HG02623 (cell line): Measurements from ENCODE around the gene GABBR2.

Source experiments
- ATAC-seq: cut with Tn5 transposase; IDR thresholded peaks from one replicate; pipeline ENCODE4 v1.9.1; 2021; ENCODE audit warnings: moderate library complexity; ENCODE audit not compliant: unreplicated experiment

Gene GABBR2

DNA sequence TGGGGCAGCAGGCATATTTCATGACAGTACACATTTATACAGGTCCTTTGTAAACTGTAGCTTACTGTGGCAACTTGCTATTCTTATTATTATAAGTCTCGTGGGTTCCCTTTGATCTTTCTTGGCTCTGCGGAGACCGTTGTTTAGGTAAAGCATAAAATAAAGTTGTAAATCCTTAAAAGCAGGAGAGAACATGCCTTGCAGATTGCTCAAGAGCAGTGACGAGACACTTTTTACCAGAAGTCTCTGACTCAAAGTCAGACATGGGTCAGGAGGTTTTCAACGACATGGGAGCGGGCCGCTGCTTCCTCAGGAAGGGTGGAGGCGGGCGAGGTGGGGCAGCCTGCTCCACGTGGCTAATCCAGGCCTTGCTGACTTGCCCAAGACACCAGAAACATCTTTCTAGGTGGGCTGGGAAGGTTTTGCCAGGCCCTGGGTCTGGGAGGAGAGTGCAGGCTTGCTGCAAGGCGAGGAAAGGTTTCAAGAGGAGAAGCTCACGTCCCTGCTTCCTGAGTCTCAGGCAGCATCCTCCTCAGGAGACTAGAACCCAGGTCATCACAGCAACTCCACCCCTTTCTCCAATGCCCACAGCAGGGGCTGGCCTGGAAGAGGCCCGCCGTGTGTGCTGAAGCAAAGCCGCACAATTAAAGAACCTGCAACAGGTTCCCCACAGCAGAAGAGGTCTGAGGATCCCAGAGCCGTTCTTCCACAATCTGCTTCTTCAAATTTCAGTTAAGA is 459.8 kb downstream of the GABBR2 start:
- ATAC-seq: no peak

DNA sequence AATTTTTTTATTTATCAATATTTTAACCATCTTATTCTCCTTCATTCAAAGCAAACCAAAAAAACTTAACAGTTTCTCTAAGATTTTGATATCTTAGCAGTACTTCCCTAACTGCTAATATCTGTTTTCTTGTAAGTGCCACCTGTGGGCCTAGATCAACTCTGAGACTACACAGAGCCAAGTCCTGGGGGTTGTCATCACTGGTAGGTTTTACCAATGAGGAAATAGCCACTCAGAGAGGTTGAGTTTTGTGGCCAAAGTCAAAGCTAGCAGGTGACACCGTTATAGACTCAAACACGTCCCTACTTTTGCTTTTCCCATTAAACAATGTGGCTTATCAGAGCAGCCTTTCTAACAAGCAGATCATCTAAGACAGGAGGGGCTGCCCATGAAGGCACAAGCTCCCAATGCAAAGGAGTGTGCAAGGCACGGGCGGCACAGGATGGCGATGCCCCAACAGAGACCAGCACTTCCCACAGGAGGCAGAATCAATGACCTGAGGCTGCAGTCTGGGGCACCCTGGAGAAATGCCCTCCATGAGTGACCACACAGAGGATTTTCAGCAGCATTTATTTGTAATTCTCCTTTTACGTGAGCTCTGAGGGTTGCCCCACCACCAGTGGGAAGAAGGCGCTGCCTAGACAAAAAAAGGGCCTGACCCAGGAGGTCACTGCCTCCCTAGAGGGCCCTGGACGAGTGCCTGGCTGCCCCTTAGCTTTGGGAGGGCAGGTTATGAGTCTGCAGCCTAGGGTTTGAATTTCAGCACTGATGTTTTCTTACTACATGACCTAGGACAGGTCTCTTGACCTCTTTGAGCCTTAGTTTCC is 460.7 kb downstream of the GABBR2 start:
- no peak for ATAC-seq

DNA sequence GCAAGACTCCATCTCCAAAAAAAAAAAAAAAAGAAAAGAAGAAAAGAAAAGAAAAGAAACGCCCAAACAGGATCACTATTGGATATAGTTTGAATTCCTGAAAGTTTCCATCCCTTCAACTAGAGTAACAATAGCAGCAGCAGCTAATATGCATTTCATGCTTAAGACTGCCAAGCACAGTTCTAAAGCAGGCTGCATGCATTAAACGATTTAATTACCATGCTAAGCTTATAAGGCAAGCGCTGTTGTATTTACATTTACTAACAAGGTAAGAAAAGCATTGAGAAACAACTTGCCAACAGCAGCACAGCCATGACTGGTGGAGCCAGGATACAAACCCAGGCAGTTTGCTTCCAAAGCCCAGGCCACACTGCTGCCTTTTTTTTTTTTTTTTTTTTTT is 466.3 kb downstream of the GABBR2 start:
- ATAC-seq: no peak

DNA sequence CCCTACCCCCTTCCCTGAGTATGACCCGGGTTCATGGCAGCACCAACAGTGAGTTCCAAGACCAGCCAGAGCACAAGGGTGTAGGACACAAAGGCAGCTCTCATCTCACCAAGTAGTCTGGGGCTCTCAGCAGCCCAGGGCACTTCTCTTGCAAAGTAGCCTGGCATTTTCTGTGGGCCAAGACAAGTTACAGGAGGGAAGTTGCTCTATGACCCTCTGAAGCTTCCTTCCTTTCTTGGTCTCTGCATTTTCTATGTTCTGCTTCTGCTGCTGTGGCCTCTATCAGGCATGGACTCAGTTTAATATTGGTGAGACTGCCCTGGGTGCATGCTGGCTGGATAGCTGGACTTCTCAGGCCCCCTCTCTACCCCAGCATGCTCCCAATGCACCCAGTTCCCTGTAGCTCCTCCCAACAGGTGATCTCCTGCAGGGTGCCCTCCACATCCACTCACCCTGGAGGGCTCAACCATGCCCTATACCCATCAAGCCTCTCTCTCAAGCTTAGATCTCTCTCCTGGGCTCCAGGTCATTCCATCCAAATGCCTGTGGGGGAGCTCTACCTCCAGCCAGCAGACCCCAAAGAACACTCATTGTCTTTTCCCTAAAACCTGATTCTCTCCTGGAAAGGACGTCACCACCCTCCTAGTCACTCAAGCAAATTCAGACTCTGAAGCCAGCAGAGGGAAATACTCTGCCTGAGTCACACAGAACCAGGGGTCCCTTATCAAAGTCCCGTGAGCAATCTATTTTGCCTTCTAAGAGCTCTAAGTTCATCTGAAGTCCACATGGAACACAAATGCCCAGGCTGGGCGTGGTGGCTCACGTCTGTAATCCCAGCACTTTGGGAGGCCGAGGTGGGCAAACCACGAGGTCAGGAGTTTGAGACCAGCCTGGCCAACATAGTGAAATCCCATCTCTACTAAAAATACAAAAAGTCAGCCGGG is 467.1 kb downstream of the GABBR2 start:
- no peak for ATAC-seq

DNA sequence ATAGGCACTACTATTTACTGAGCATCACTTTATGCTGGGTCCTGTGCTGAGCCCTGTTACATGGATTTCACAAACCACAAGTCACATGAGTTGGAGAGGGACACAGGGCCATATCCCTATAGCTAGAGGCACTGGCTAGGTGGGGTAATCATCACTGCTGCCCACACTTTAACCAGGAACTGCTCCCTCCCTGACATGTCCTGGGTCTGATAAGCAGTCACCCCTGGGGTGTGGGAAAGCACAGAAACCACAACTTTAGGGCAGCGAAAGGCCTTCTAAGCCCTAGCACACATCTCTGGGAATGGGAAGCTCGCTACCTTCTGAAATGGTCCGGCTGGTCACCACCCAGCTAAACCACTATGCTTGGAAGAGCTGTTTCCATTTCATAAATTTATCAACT is 468.3 kb downstream of the GABBR2 start:
- ATAC-seq: no peak
